Measurements from ENCODE around the gene NMT2. TPM values are rescaled to one million over a fixed set of nuclear protein-coding genes. Genes with fewer than 3 reads are reported as not detected.
A peak's percentile ranks its signal among the peaks of the same experiment; 100 is the strongest.

The NMT2 gene
- total RNA-seq, 1 experiment from 2014 or later, result 26.1 TPM

- ChIA-PET CTCF (no interaction called here), POLR2A (no interaction called here), RAD21 (ENCODE audit: low non-redundant PET in 1 of 2, low total read pairs in 2 of 2, uncharacterized antibody in 2 of 2, unreplicated experiment in 2 of 2) (no interaction called here)
- BruUV-seq (replicated peaks), result no TSS peak
- Histone ChIP-seq H4K20me1 (ENCODE audit: insufficient read depth) (no peaks in the 10 kb centered on the region), H3K36me3 (ENCODE audit: control insufficient read depth in 1 of 2, insufficient read depth in 2 of 2, low read length in 2 of 2) (no peaks in the 10 kb centered on the region), H3K4me2 (ENCODE audit: low read length) (peak overlapping the region; percentile 15; the same call in 1 of the 2 replicates), H3K4me3 (replicated peaks in 1 of 2; ENCODE audit: low read depth in 1 of 2, low read length in 2 of 2) (no peak overlapping the region), H3K9ac (ENCODE audit: low read length) (no peak overlapping the region), H3K27me3 (ENCODE audit: insufficient read depth, low read length) (no peaks in the 10 kb centered on the region), H3K4me1 (ENCODE audit: control insufficient read depth in 1 of 2, insufficient read depth in 2 of 2, low read length in 2 of 2) (peaks cover 25 to 66% of the 10 kb centered on the region in 2 experiments), H2AFZ (ENCODE audit: low read depth, low read length, poor library complexity, severe bottlenecking) (no peak overlapping the region), H3K9me3 (ENCODE audit: control insufficient read depth in 1 of 2, insufficient read depth in 1 of 2, low read depth in 1 of 2, low read length in 2 of 2) (no peaks in the 10 kb centered on the region), H3K27ac (ENCODE audit: low read depth, low read length) (no peak overlapping the region), H3K79me2 (ENCODE audit: insufficient read depth, low read length) (no peaks in the 10 kb centered on the region), H3K9me2 (ENCODE audit: insufficient read depth) (no peaks in the 10 kb centered on the region)
- intact Hi-C loops (cut with micrococcal nuclease), result no loop called here
- TF ChIP-seq ELF1 (IDR thresholded peaks at IDR 0.05; ENCODE audit: borderline replicate concordance, low read depth) (no peak), SRF (IDR thresholded peaks at IDR 0.05; ENCODE audit: low read depth) (no peak), EZH2 (IDR thresholded peaks at IDR 0.05) (no peak), POLR2AphosphoS5 (IDR thresholded peaks at IDR 0.05; ENCODE audit: low read depth, low read length) (no peak), MAX (IDR thresholded peaks at IDR 0.05) (no peak), YY1 (IDR thresholded peaks at IDR 0.05; ENCODE audit: extremely low read depth, insufficient replicate concordance, low read depth, low read length) (no peak), TCF7L2 (IDR thresholded peaks at IDR 0.05; ENCODE audit: borderline replicate concordance, extremely low read depth, insufficient read depth, insufficient read length) (no peak), FOSL1 (IDR thresholded peaks at IDR 0.05; ENCODE audit: low read depth) (no peak), RAD21 (IDR thresholded peaks at IDR 0.05; ENCODE audit: low read depth) (no peak), EZH2phosphoT487 (IDR thresholded peaks at IDR 0.05; ENCODE audit: borderline replicate concordance) (no peak), ZBTB33 (IDR thresholded peaks at IDR 0.05; ENCODE audit: extremely low read depth, insufficient replicate concordance, low read length) (no peak), CBX3 (IDR thresholded peaks at IDR 0.05; ENCODE audit: low read depth) (no peak), SIN3A (IDR thresholded peaks at IDR 0.05; ENCODE audit: low read depth) (no peak), ATF3 (IDR thresholded peaks at IDR 0.05) (no peak), REST (IDR thresholded peaks at IDR 0.05; ENCODE audit: low read depth) (no peak), CEBPB (IDR thresholded peaks at IDR 0.05; ENCODE audit: low read depth) (no peak), ZNF274 (IDR thresholded peaks at IDR 0.05; ENCODE audit: low read depth, low read length) (no peak), ZFX (IDR thresholded peaks at IDR 0.05) (no peak), SP1 (IDR thresholded peaks at IDR 0.05; ENCODE audit: low read depth) (no peak)
- DNase-seq (ENCODE audit: low read depth, low spot score) (no peak), ATAC-seq (no peak)
These were observed 39.7 kb upstream of the NMT2 start for GRCh38 chr10:15208221-15208620.
